ENCODE data around the gene SGCE.

Gene SGCE

GRCh38 chr7:94559972-94560371, 96.0 kb downstream of the SGCE start:
- Histone ChIP-seq H3K4me1 (ENCODE audit: control insufficient read depth, insufficient read depth, low read depth, low read length) (no peaks in the 10 kb centered on the region), H3K4me3 (ENCODE audit: insufficient read depth in 1 of 2, low read depth in 1 of 2, low read length in 2 of 2) (no peak overlapping the region), H3K4me2 (ENCODE audit: low read length, poor library complexity, severe bottlenecking) (no peak overlapping the region), H4K91ac (ENCODE audit: low read length) (no peak overlapping the region), H4K8ac (ENCODE audit: low read length) (no peak overlapping the region), H3K23ac (ENCODE audit: low read length in 2 of 2) (no peak overlapping the region), H3K27me3 (ENCODE audit: control insufficient read depth in 1 of 2, insufficient read depth in 1 of 2, low read length in 2 of 2) (no peaks in the 10 kb centered on the region), H3K9ac (ENCODE audit: low read length) (no peak overlapping the region), H3K79me1 (replicated peaks; ENCODE audit: low read length, poor library complexity, severe bottlenecking) (no peaks in the 10 kb centered on the region), H3K14ac (ENCODE audit: low read length in 2 of 2) (no peak overlapping the region), H3K18ac (ENCODE audit: low read depth in 1 of 2, low read length in 2 of 2) (no peak overlapping the region), H2AFZ (ENCODE audit: low read depth, low read length) (no peak overlapping the region), H2BK12ac (ENCODE audit: low read length in 2 of 2) (no peak overlapping the region), H2BK15ac (ENCODE audit: low read depth, poor library complexity, severe bottlenecking) (no peak overlapping the region), H2BK120ac (ENCODE audit: low read depth, low read length) (no peak overlapping the region), H3K36me3 (ENCODE audit: control insufficient read depth in 1 of 2, insufficient read depth in 2 of 2, low read depth in 1 of 2, low read length in 2 of 2) (peaks cover 0 to 21% of the 10 kb centered on the region in 2 experiments), H3K9me3 (ENCODE audit: control insufficient read depth, low read length) (no peaks in the 10 kb centered on the region), H2AK5ac (ENCODE audit: low read length, severe bottlenecking) (no peak overlapping the region), H3K27ac (ENCODE audit: low read length, poor library complexity, severe bottlenecking) (no peak overlapping the region), H3K4ac (ENCODE audit: low read depth in 1 of 2, low read length in 2 of 2) (no peak overlapping the region), H2BK5ac (ENCODE audit: low read depth, low read length, poor library complexity, severe bottlenecking) (no peak overlapping the region)
- DNase-seq, result no peak
- WGBS, result no CpG with 5 or more reads among the region's 1 CpG

- no peak overlapping the region for H3K23ac ChIP-seq (ENCODE audit: low read length in 2 of 2)
- H3K4me2 ChIP-seq (ENCODE audit: low read length, poor library complexity, severe bottlenecking), result no peak overlapping the region
- H3K79me1 ChIP-seq (replicated peaks; ENCODE audit: low read length, poor library complexity, severe bottlenecking), result no peaks in the 10 kb centered on the region
- H4K8ac ChIP-seq (ENCODE audit: low read length), result no peak overlapping the region
- no peak overlapping the region for H4K91ac ChIP-seq (ENCODE audit: low read length)
- no peak overlapping the region for H3K9ac ChIP-seq (ENCODE audit: low read length)
- H2BK5ac ChIP-seq (ENCODE audit: low read depth, low read length, poor library complexity, severe bottlenecking), result no peak overlapping the region
- H3K27me3 ChIP-seq (ENCODE audit: control insufficient read depth in 1 of 2, insufficient read depth in 1 of 2, low read length in 2 of 2), result no peaks in the 10 kb centered on the region
- DNase-seq, result no peak
- H3K14ac ChIP-seq (ENCODE audit: low read length in 2 of 2), result no peak overlapping the region
- H3K36me3 ChIP-seq (ENCODE audit: control insufficient read depth in 1 of 2, insufficient read depth in 2 of 2, low read depth in 1 of 2, low read length in 2 of 2), result peaks cover 0 to 43% of the 10 kb centered on the region in 2 experiments
- no peak overlapping the region for H2AFZ ChIP-seq (ENCODE audit: low read depth, low read length)
- H2BK120ac ChIP-seq (ENCODE audit: low read depth, low read length), result no peak overlapping the region
- H3K4me1 ChIP-seq (ENCODE audit: control insufficient read depth, insufficient read depth, low read depth, low read length), result no peaks in the 10 kb centered on the region
- no peaks in the 10 kb centered on the region for H3K9me3 ChIP-seq (ENCODE audit: control insufficient read depth, low read length)
- no peak overlapping the region for H3K18ac ChIP-seq (ENCODE audit: low read depth in 1 of 2, low read length in 2 of 2)
- no peak overlapping the region for H2AK5ac ChIP-seq (ENCODE audit: low read length, severe bottlenecking)
- H2BK15ac ChIP-seq (ENCODE audit: low read depth, poor library complexity, severe bottlenecking), result no peak overlapping the region
- H3K4me3 ChIP-seq (ENCODE audit: insufficient read depth in 1 of 2, low read depth in 1 of 2, low read length in 2 of 2), result no peak overlapping the region
- H2BK12ac ChIP-seq (ENCODE audit: low read length in 2 of 2), result no peak overlapping the region
- no peak overlapping the region for H3K4ac ChIP-seq (ENCODE audit: low read depth in 1 of 2, low read length in 2 of 2)
- H3K27ac ChIP-seq (ENCODE audit: low read length, poor library complexity, severe bottlenecking), result no peak overlapping the region
These were observed 98.7 kb downstream of the SGCE start for GRCh38 chr7:94557215-94557614.

GRCh38 chr7:94556028-94556427, 99.9 kb downstream of the SGCE start:
- Histone ChIP-seq H2AK5ac (ENCODE audit: low read length, severe bottlenecking) (no peak overlapping the region), H3K23ac (ENCODE audit: low read length in 2 of 2) (no peak overlapping the region), H2BK15ac (ENCODE audit: low read depth, poor library complexity, severe bottlenecking) (no peak overlapping the region), H2AFZ (ENCODE audit: low read depth, low read length) (no peak overlapping the region), H3K27me3 (ENCODE audit: control insufficient read depth in 1 of 2, insufficient read depth in 1 of 2, low read length in 2 of 2) (no peaks in the 10 kb centered on the region), H3K4ac (ENCODE audit: low read depth in 1 of 2, low read length in 2 of 2) (no peak overlapping the region), H4K91ac (ENCODE audit: low read length) (no peak overlapping the region), H3K9me3 (ENCODE audit: control insufficient read depth, low read length) (no peaks in the 10 kb centered on the region), H3K4me2 (ENCODE audit: low read length, poor library complexity, severe bottlenecking) (no peak overlapping the region), H3K4me3 (ENCODE audit: insufficient read depth in 1 of 2, low read depth in 1 of 2, low read length in 2 of 2) (no peak overlapping the region), H4K8ac (ENCODE audit: low read length) (no peak overlapping the region), H2BK5ac (ENCODE audit: low read depth, low read length, poor library complexity, severe bottlenecking) (no peak overlapping the region), H3K79me1 (replicated peaks; ENCODE audit: low read length, poor library complexity, severe bottlenecking) (no peaks in the 10 kb centered on the region), H3K14ac (ENCODE audit: low read length in 2 of 2) (no peak overlapping the region), H3K36me3 (ENCODE audit: control insufficient read depth in 1 of 2, insufficient read depth in 2 of 2, low read depth in 1 of 2, low read length in 2 of 2) (peaks cover 0 to 48% of the 10 kb centered on the region in 2 experiments), H2BK120ac (ENCODE audit: low read depth, low read length) (no peak overlapping the region), H3K9ac (ENCODE audit: low read length) (no peak overlapping the region), H2BK12ac (ENCODE audit: low read length in 2 of 2) (no peak overlapping the region), H3K18ac (ENCODE audit: low read depth in 1 of 2, low read length in 2 of 2) (no peak overlapping the region), H3K4me1 (ENCODE audit: control insufficient read depth, insufficient read depth, low read depth, low read length) (no peaks in the 10 kb centered on the region), H3K27ac (ENCODE audit: low read length, poor library complexity, severe bottlenecking) (no peak overlapping the region)
- 81% methylated on average over 2 of the region's 2 CpGs for WGBS
- DNase-seq, result no peak

GRCh38 chr7:94547126-94547525, 108.8 kb downstream of the SGCE start:
- WGBS, result no CpG with 5 or more reads among the region's 1 CpG
- no peak overlapping the region for H2BK15ac ChIP-seq (ENCODE audit: low read depth, poor library complexity, severe bottlenecking)
- no peaks in the 10 kb centered on the region for H3K79me1 ChIP-seq (replicated peaks; ENCODE audit: low read length, poor library complexity, severe bottlenecking)
- H3K23ac ChIP-seq (ENCODE audit: low read length in 2 of 2), result no peak overlapping the region
- peaks cover 0 to 8% of the 10 kb centered on the region in 2 experiments for H3K36me3 ChIP-seq (ENCODE audit: control insufficient read depth in 1 of 2, insufficient read depth in 2 of 2, low read depth in 1 of 2, low read length in 2 of 2)
- no peaks in the 10 kb centered on the region for H3K4me1 ChIP-seq (ENCODE audit: control insufficient read depth, insufficient read depth, low read depth, low read length)
- no peak overlapping the region for H3K4ac ChIP-seq (ENCODE audit: low read depth in 1 of 2, low read length in 2 of 2)
- H3K27ac ChIP-seq (ENCODE audit: low read length, poor library complexity, severe bottlenecking), result no peak overlapping the region
- no peak overlapping the region for H3K4me3 ChIP-seq (ENCODE audit: insufficient read depth in 1 of 2, low read depth in 1 of 2, low read length in 2 of 2)
- H3K9me3 ChIP-seq (ENCODE audit: control insufficient read depth, low read length), result no peaks in the 10 kb centered on the region
- no peak overlapping the region for H4K91ac ChIP-seq (ENCODE audit: low read length)
- H4K8ac ChIP-seq (ENCODE audit: low read length), result no peak overlapping the region
- H3K4me2 ChIP-seq (ENCODE audit: low read length, poor library complexity, severe bottlenecking), result no peak overlapping the region
- H3K18ac ChIP-seq (ENCODE audit: low read depth in 1 of 2, low read length in 2 of 2), result no peak overlapping the region
- H3K14ac ChIP-seq (ENCODE audit: low read length in 2 of 2), result no peak overlapping the region
- H2BK120ac ChIP-seq (ENCODE audit: low read depth, low read length), result no peak overlapping the region
- no peak overlapping the region for H2BK12ac ChIP-seq (ENCODE audit: low read length in 2 of 2)
- H3K9ac ChIP-seq (ENCODE audit: low read length), result no peak overlapping the region
- no peak for DNase-seq
- no peak overlapping the region for H2AK5ac ChIP-seq (ENCODE audit: low read length, severe bottlenecking)
- no peaks in the 10 kb centered on the region for H3K27me3 ChIP-seq (ENCODE audit: control insufficient read depth in 1 of 2, insufficient read depth in 1 of 2, low read length in 2 of 2)
- no peak overlapping the region for H2BK5ac ChIP-seq (ENCODE audit: low read depth, low read length, poor library complexity, severe bottlenecking)
- H2AFZ ChIP-seq (ENCODE audit: low read depth, low read length), result no peak overlapping the region

Measured in mesenchymal stem cell (in vitro differentiated cells and primary cell).